Adrenal gland (tissue), 5 donors: ENCODE data around the gene MITF.

Source experiments
- CTCF ChIP-seq, 6 experiments: fragments of 450-650 bp in 4 of 6; fragments of 200-600 bp in 2 of 6; sonication (generic) in 1 of 6; IDR thresholded peaks; 1 replicate in 5 of 6; 2 replicates in 1 of 6; pipeline versions ENCODE4 v1.5.1 to v1.8.0; 2016 to 2021; ENCODE audit warnings: antibody characterized with exemption in 6 of 6, mild to moderate bottlenecking in 2 of 6, moderate library complexity in 1 of 6
- POLR2A ChIP-seq, 2 donors: fragments of 450-650 bp; IDR thresholded peaks; one replicate each; pipeline ENCODE4 v1.6.1; 2017; ENCODE audit warnings: antibody characterized with exemption in 2 of 2, mild to moderate bottlenecking in 2 of 2, moderate library complexity in 1 of 2
- donor health status: DM: no; HTN: no; CAD: no.

GRCh38 chr3:69970827-69971226 is 231.6 kb downstream of the MITF start:
- TF ChIP-seq CTCF (IDR thresholded peaks at IDR 0.05) (no peak), POLR2A (IDR thresholded peaks at IDR 0.05) (no peak)
